ENCODE measurements around the gene IDH3A. TPM values are rescaled to one million over a fixed set of nuclear protein-coding genes. Genes with fewer than 3 reads are reported as not detected.

The IDH3A gene
- total RNA-seq, 1 experiment from 2014 or later, result 115 TPM

DNA sequence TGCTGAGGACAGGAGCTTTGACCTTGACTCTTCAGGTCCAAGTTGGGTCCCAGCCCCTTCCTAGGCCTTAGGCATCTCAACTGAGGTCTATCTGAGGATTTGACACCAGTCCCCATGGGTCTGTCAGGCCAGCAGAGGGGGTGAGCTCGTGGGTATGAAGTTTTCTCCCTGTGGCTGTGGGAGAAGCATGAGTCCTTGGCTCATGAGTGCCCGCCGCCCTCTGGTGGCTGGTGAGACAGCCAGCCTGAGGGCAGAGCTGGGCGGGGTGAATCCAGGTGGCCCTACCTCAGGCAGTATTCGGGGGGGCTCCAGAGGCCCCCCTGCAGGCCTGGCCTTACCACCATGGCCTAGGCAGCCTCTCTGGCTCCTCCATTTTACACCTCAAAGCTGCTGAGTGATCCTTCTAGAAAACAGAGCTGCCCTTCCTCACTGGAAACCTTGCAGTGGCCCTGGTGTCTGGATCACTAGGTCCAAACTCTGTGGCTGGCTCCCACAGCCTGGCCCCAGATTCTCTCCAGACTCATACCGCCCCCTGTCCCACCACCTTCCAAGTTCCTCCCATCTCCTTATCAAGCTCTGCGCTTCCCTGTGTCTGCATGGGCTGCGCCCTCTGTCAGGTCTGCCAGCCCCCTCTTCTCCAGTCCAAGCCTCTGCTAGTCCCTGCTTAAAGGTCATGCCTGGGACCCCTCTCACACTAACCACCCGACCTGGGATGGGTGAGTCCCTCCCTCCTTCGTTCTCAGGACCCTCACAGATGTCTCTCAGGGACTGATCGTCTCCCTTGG lies 40.7 kb upstream of the IDH3A start:
- BruUV-seq (replicated peaks), result no TSS peak
- POLR2A ChIA-PET, result no interaction called here

More for the DNA sequence above, 40.7 kb upstream of the IDH3A start:
- Histone ChIP-seq H3K36me3 (ENCODE audit: control insufficient read depth in 1 of 2, insufficient read depth in 2 of 2, low read length in 2 of 2) (no peaks in the 10 kb centered on the region), H3K79me2 (ENCODE audit: insufficient read depth, low read length) (no peaks in the 10 kb centered on the region), H4K20me1 (ENCODE audit: insufficient read depth) (no peaks in the 10 kb centered on the region), H2AFZ (ENCODE audit: low read depth, low read length, poor library complexity, severe bottlenecking) (no peak overlapping the region), H3K27ac (ENCODE audit: low read depth, low read length) (no peak overlapping the region), H3K9ac (ENCODE audit: low read length) (no peak overlapping the region), H3K4me1 (ENCODE audit: control insufficient read depth in 1 of 2, insufficient read depth in 2 of 2, low read length in 2 of 2) (0 out of 4 replicates have a peak, but pooled peaks cover 0 to 6% of the 10 kb centered on the region in 2 experiments), H3K9me3 (ENCODE audit: control insufficient read depth in 1 of 2, insufficient read depth in 1 of 2, low read depth in 1 of 2, low read length in 2 of 2) (no peaks in the 10 kb centered on the region), H3K9me2 (ENCODE audit: insufficient read depth) (no peaks in the 10 kb centered on the region), H3K27me3 (ENCODE audit: insufficient read depth, low read length) (no peaks in the 10 kb centered on the region), H3K4me2 (ENCODE audit: low read length) (no peak overlapping the region), H3K4me3 (replicated peaks in 1 of 2; ENCODE audit: low read depth in 1 of 2, low read length in 2 of 2) (no peak overlapping the region)
- ATAC-seq (peak; percentile 97), DNase-seq (ENCODE audit: low read depth, low spot score) (peak; percentile 79)
- peak; percentile 33 for TF ChIP-seq YY1 (IDR thresholded peaks at IDR 0.05; ENCODE audit: extremely low read depth, insufficient replicate concordance, low read depth, low read length)
- TF ChIP-seq, protein P1, sequence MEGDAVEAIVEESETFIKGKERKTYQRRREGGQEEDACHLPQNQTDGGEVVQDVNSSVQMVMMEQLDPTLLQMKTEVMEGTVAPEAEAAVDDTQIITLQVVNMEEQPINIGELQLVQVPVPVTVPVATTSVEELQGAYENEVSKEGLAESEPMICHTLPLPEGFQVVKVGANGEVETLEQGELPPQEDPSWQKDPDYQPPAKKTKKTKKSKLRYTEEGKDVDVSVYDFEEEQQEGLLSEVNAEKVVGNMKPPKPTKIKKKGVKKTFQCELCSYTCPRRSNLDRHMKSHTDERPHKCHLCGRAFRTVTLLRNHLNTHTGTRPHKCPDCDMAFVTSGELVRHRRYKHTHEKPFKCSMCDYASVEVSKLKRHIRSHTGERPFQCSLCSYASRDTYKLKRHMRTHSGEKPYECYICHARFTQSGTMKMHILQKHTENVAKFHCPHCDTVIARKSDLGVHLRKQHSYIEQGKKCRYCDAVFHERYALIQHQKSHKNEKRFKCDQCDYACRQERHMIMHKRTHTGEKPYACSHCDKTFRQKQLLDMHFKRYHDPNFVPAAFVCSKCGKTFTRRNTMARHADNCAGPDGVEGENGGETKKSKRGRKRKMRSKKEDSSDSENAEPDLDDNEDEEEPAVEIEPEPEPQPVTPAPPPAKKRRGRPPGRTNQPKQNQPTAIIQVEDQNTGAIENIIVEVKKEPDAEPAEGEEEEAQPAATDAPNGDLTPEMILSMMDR (IDR thresholded peaks at IDR 0.05 in 2 of 3, conservative IDR thresholded peaks at IDR 0.05 in 1 of 3; ENCODE audit: borderline replicate concordance in 1 of 3, insufficient read depth in 1 of 3, low read depth in 2 of 3, low read length in 2 of 3), result peak; percentile 89 to 98 (median 96)
- no peak for TF ChIP-seq ELF1 (IDR thresholded peaks at IDR 0.05; ENCODE audit: borderline replicate concordance, low read depth)
- TF ChIP-seq RAD21 (IDR thresholded peaks at IDR 0.05; ENCODE audit: low read depth), result peak; percentile 92
- TF ChIP-seq, protein P2, sequence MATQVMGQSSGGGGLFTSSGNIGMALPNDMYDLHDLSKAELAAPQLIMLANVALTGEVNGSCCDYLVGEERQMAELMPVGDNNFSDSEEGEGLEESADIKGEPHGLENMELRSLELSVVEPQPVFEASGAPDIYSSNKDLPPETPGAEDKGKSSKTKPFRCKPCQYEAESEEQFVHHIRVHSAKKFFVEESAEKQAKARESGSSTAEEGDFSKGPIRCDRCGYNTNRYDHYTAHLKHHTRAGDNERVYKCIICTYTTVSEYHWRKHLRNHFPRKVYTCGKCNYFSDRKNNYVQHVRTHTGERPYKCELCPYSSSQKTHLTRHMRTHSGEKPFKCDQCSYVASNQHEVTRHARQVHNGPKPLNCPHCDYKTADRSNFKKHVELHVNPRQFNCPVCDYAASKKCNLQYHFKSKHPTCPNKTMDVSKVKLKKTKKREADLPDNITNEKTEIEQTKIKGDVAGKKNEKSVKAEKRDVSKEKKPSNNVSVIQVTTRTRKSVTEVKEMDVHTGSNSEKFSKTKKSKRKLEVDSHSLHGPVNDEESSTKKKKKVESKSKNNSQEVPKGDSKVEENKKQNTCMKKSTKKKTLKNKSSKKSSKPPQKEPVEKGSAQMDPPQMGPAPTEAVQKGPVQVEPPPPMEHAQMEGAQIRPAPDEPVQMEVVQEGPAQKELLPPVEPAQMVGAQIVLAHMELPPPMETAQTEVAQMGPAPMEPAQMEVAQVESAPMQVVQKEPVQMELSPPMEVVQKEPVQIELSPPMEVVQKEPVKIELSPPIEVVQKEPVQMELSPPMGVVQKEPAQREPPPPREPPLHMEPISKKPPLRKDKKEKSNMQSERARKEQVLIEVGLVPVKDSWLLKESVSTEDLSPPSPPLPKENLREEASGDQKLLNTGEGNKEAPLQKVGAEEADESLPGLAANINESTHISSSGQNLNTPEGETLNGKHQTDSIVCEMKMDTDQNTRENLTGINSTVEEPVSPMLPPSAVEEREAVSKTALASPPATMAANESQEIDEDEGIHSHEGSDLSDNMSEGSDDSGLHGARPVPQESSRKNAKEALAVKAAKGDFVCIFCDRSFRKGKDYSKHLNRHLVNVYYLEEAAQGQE (IDR thresholded peaks at IDR 0.05; ENCODE audit: low read depth), result no peak
- ChIA-PET CTCF (interaction anchor here (0.6 to 5.1 kb wide), 26 partner anchors 9 to 206 kb away, joined by 3 to 70 read pairs (median 6); partner anchors contain the start of genes CIB2 and SKIC8), RAD21 (ENCODE audit: low non-redundant PET in 1 of 2, low total read pairs in 2 of 2, uncharacterized antibody in 2 of 2, unreplicated experiment in 2 of 2) (interaction anchor here (0.7 to 2.1 kb wide), 8 partner anchors 87 to 150 kb away, joined by 3 to 19 read pairs (median 6); no protein-coding TSS in a partner anchor)
- intact Hi-C loops (cut with micrococcal nuclease), result loop anchor here (1.0 kb wide), 4 partner anchors 108 to 198 kb away; no protein-coding TSS in a partner anchor
